GM10847 (cell line): ENCODE measurements around the gene NPB.

Experiments used
- POLR2A ChIP-seq: IDR thresholded peaks from 2 replicates; pipeline ENCODE4 v1.6.1; 2011; ENCODE audit not compliant: insufficient read length; ENCODE audit errors: extremely low read depth

NPB gene

GRCh38 chr17:81885869-81886548, 16.0 kb upstream of the NPB start:
- no peak for TF ChIP-seq POLR2A

DNA sequence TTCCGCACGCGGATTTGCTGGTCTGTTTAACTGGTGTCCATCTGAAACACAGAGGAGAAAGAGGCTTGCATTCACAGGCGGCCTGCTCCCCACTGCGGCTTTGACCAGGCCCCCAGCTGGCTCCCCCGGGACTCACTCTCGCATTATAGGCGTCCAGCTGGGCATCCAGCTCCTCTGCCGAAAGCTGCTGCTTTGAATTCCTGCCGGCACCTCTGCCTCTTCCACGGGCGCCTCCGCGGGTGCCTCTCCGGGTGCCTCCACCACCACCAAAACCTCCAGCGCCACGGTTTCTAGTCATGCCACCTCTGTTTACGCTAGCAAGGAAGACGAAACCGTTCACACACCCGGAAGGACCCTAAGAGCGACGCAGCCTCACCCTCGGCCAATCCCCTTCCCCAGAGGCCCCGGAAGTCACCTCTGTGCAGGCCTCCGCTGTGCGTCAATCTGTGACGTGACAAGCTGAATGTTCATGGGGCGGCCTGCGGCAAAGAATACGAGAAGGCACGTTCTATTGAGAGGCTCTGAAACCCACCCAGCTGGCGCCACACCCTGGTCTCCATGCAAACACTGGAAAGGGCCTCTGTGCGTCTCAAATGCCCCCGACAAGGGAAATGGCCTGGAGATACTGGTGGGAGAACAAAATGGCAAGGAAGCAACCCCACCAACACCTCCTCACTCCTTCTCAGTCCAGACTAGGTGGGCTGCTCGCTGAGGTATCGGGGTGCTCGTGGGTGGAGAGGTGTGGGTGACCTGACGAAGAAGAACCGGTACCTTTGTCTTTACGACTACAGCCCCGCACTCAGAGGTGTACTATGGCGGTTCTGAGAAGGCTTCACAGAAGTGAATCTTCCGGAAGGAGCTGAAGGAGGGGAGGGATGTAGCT, 13.7 kb upstream of the NPB start:
- TF ChIP-seq POLR2A = no peak

DNA sequence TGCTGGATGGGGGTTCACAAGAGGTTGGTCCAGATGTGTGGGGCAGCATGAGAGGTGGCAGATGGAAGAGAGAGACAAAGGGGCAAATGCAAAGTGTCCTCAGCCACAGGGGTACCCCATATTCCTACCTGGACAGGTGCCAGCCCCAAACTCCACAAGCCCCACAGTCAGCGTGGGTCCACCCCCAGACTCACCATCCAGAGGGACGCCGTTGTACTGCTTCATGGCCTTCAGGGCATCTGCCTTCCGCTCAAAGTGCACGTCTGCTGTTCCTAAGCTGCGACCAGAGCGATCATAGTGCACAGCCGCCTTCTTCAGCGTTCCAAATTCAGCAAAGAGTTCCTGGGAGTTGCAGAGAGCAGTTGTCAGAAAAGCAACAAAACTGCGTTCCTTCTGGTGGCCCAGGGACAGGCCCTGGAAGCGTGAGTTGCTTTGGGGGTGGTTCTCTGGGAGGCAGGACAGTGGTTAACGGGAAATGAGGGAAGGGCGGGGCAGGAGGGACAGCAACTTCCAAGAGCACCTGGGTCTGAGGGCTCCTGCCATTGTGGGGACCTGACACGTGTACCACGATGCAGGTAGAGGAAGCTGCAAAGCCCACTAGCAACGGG, 12.9 kb upstream of the NPB start:
- no peak for TF ChIP-seq POLR2A

- TF ChIP-seq POLR2A = no peak
Observed at GRCh38 chr17:81889602-81890001, 12.4 kb upstream of the NPB start.

DNA sequence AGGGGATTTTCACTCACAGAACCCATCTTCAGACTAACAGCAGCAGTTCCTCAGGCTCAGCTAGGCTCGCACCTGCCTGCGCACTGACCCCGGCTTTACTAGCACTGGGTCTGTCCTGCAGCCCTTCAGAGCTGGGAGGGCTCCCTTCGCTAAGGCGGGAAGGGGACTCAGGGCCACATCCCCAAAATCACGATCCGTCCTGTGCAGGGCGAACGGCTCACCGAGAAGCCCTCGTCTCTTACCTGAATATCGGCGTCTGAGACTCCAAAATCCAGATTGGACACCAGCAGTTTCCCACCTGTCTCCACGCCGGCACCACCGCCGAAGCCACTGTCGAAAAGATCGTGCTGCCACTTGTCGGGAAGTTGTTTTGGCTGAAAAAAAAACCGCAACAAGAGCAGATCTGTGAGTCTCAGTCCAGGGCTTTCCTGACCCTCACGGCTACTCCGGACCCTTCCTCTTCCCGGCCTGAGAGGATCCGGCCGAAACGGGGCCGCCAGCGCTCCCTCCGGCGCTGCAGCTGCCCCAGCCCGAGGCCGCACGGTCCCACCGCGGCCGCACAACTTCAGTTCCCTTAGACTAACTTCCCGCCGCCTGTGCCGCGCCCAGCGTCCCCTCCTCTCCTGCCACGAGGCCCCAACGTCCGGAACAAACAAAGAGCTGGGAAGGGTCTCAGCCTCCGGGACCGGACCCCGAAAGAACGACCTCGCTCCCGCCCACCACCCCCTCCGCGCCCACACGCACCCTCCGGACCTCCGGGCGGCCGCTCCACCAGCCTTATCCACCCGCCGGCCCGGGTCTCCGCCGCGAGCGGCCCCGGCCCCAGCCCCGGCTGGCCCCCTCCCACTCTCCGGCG, 11.4 kb upstream of the NPB start:
- no peak for TF ChIP-seq POLR2A

DNA sequence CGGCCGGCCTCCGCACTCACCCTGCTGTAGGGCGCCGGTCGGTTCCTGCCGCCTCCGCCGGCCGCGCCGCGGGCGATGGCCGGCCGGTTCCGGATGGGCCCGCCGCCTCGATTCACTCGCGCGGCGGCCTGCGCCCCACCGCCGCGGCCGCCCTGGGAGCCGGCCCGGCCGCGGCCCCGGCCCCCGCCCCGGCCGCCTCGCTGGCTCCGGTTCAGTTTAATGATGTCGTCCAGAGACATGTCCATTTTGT, 10.8 kb upstream of the NPB start:
- TF ChIP-seq POLR2A = no peak

DNA sequence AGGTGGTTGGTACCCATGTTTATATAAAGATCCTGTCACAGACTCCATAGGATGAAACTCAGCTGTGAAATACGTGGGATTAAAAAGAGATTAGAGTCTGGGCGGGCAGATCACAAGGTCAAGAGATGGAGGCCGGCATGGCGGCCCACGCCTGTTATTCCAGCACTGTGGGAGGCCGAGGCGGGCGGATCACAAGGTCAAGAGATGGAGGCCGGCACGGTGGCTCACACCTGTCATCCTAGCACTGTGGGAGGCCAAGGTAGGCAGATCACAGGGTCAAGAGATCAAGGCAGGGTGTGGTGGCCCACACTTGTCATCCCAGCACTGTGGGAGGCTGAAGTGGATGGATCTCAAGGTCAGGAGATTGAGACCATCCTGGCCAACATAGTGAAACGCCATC, 6.6 kb upstream of the NPB start:
- TF ChIP-seq POLR2A = no peak

GRCh38 chr17:81898029-81898866, 3.8 kb upstream of the NPB start:
- TF ChIP-seq POLR2A = no peak

- no peak for TF ChIP-seq POLR2A
Observed at GRCh38 chr17:81898885-81899284, 3.2 kb upstream of the NPB start.

DNA sequence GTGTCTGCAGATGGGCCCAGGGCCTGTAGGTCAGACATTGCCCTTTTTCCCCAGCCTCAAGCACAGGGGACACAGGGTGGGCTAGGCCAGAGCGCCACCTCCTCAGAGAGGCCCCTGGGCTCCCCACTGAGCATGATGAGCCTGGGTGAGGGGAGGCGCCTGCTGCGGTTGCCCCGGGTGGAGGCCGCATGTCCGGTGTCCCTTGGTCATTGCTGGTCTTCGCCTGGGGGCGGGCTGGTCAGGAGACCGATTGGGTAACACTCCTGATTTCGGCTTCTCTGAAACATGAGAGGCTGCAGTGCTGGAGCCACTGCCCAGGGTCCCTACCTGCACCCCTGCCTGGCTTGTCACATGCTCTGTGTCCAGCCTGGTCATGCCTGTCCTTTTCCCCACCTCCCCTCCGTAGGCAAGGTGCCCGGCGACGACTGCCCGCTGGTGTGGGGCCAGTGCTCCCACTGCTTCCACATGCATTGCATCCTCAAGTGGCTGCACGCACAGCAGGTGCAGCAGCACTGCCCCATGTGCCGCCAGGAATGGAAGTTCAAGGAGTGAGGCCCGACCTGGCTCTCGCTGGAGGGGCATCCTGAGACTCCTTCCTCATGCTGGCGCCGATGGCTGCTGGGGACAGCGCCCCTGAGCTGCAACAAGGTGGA, 2.4 kb upstream of the NPB start:
- no peak for TF ChIP-seq POLR2A

GRCh38 chr17:81900181-81900820, 1.7 kb upstream of the NPB start:
- no peak for TF ChIP-seq POLR2A

GRCh38 chr17:81901167-81902022, 643 bp upstream of the NPB start:
- no peak for TF ChIP-seq POLR2A
